ENCODE measurements around the gene OR10A4.
"Not testable (repeated sequence)": the region's sequence is repeated elsewhere in the genome, so short reads cannot be mapped to it uniquely, and the experiment has no call there.

The OR10A4 gene

GRCh38 chr11:6900327-6900999 lies 24.0 kb downstream of the OR10A4 start:
- no peak for DNase-seq

GRCh38 chr11:6904804-6905203 lies 28.4 kb downstream of the OR10A4 start:
- DNase-seq = not testable (repeated sequence)

DNA sequence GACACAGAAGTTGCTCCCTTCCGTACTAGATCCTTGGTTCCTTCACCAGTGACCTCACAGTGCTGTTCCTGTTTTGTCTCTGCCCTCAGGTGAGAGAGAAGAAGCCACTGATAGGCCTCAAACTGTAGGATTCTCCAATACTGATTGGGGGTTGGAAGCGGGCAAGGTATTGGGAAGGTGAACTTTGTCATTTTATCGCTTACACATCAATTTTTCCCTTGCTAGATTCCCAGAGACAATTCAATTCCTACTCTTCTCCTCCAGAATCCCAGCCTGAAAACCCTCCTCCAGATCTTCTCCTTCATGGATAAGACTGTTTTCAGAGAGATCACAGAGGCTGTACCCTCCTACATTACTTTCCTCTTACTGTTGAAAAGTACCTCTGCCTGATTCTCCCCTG lies 35.0 kb downstream of the OR10A4 start:
- DNase-seq = no peak

- no peak for DNase-seq
Observed at GRCh38 chr11:6911948-6912347, 35.5 kb downstream of the OR10A4 start.

- DNase-seq = no peak
Observed at GRCh38 chr11:6919698-6920097, 43.3 kb downstream of the OR10A4 start.

DNA sequence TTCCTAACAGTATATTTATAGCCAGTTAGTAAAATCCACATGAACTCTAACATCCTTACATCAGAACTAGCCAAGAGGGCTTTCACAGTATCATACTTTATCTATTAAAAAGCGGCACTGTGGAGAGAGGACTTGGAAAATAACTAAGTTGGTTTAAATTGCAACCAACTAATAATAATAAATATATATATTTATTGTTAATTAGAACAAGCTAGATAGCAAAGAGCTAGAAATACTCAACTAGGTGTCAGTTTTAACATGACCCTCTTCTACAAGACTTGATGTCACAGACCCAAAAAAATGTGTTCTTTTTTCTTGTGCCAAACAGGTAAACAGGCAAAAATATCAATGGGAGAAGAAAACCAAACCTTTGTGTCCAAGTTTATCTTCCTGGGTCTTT lies 44.3 kb downstream of the OR10A4 start, which contains the start of gene OR2D3:
Gene OR2D3, plus strand, starts transcription at position 301 of the 400 bp plus-strand sequence. Its CDS starts 0 bp downstream, at position 301.
- DNase-seq = no peak

- DNase-seq = no peak
Observed at GRCh38 chr11:6925007-6925577, 48.7 kb downstream of the OR10A4 start.

GRCh38 chr11:6925636-6926207 lies 49.3 kb downstream of the OR10A4 start:
- no peak for DNase-seq

DNA sequence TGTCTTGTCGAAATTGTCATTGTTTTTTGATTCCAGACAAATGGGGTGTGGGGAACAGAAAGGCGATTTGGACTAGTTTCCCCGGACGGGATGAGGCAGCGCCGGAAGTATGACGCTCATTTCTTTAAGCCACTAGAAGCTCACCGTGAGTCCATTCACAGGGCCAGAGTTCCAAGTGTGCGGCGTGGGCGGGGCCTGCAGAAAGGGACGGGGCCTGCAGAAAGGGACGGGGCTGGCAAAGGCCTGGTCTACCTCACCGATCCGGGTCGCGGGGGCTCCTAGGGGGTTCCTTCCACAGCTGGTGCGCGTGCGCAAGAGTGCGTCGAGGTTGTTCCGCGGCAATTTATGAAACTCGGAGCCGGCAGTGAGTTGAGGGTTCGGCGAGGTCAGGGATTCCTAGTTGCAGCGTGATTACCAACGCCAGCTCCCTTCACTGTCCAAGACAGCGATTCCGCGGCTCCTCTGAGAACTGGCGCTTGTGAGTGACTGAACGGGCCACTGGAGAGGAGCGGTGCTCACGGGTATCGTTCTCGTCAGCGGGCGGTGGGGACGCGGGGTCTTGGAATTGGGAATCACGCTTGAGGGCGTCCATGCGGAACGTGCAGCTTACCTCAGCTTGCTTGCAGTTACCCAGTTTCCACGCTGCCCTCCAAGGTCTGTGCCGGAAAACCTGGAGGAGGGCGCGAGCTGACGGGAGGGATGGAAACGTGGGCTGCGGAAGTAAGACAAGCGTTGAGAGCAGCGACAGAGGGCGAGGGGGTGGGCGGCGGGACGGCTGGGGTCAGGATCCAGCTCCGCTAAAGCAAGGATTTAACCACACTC lies 50.0 kb downstream of the OR10A4 start, which contains the start of gene ZNF215:
Gene ZNF215, plus strand, starts transcription at position 219 of the 822 bp plus-strand sequence. CDS start 5,847 bp downstream, outside the sequence.
- peak; percentile 62 for DNase-seq

DNA sequence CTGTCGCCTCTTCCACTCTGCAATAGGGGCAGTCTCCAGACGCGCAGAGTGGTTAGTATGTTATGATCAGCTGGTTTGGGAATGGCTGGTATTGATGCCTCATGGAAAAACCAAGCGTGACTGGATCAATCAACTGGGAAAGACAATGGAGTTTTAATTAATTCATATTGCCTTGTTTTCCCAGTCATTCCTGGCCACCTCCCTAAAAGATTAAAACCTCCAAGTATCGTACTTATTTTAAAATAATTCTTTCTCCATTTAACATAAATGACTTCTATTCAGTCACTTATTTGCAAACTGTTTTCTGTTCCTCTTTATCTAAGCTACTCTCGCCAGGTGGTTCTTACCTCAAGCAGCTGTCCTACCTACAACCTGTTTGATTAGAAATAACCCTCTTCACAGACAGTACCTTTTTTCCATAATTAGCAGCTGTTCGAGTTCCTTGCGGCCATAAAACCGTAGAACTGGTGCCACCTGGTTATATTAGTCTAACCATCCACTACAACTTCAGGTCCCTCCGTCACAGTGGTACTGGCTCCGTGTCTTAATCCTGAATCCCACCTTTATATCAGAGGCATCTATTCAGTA lies 50.7 kb downstream of the OR10A4 start:
- no peak for DNase-seq
